ENCODE measurements around the gene PLCB3. TPM values are rescaled to one million over a fixed set of nuclear protein-coding genes. Genes with fewer than 3 reads are reported as not detected.

The PLCB3 gene
- total RNA-seq, 8 experiments from 2014 or later = 5.6 to 29.5 (median 9.8) TPM

DNA sequence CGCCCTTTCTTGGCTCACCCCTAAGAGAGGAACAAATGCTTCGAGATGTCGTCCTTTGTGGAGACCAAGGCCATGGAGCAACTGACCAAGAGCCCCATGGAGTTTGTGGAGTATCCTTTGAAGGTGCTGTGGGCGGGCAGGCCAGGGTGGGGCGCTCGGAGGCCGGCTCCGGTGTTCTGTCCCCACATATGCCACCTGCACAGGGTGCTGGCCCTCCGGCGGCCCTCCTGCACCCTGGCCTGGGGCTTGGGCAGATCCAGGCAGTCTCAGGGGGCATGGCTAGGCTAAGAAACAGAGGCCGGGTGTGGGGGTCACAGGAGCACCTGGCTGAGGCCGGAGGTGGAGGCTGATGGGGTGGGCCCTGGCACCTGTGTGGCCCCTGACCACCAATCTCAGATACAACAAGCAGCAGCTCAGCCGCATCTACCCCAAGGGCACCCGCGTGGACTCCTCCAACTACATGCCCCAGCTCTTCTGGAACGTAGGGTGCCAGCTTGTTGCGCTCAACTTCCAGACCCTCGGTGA lies 10.3 kb downstream of the PLCB3 start:
- no peak for ATAC-seq (replicated peaks in 6 of 8)
- peaks cover 22 to 24% of the 10 kb centered on the region in 2 donors for H3K4me1 ChIP-seq (replicated peaks in 1 of 2)
- in situ Hi-C loops (cut with MboI; ENCODE audit: low pct_unique_long_range_greater_than_20kb in 2 of 9, low sequenced_read_pairs in 9 of 9, unreplicated experiment in 9 of 9) = no loop called here
- no peak overlapping the region for H3K27ac ChIP-seq
- 81 to 98% (median 87%) methylated on average over 3 to 8 of the region's 18 CpGs; no CpG with 5 or more reads in 7 of the 10 experiments for WGBS, 10 experiments
- H3K4me3 ChIP-seq = no peak overlapping the region

DNA sequence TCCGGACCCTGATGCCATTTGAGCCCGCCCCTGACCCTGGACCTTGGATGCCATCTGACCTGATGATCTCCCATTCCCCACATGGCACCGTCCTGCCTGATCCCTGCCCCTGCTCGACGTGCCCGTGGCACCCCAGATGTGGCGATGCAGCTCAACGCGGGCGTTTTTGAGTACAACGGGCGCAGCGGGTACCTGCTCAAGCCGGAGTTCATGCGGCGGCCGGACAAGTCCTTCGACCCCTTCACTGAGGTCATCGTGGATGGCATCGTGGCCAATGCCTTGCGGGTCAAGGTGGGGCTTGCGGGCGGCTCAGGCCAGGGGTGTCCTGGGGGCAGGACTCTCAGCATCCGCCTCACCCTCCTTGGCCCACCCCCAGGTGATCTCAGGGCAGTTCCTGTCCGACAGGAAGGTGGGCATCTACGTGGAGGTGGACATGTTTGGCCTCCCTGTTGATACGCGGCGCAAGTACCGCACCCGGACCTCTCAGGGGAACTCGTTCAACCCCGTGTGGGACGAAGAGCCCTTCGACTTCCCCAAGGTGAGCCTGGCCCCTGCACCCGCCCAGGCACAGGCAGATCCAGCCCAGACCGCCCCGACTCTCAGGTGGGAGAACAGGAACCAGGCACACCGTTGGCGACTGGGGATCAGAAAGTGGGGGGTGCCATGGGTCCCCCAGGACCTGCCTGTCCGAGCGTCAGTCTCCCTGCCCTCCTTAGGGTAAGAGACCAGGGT lies 11.1 kb downstream of the PLCB3 start:
- Histone ChIP-seq H3K4me1 (replicated peaks in 1 of 2) (peaks cover 22 to 24% of the 10 kb centered on the region in 2 donors), H3K27ac (no peak overlapping the region), H3K4me3 (no peak overlapping the region)
- in situ Hi-C loops (cut with MboI; ENCODE audit: low pct_unique_long_range_greater_than_20kb in 2 of 9, low sequenced_read_pairs in 9 of 9, unreplicated experiment in 9 of 9) = no loop called here
- ATAC-seq (replicated peaks in 6 of 8) = no peak
- no CpG with 5 or more reads among the region's 42 CpGs for WGBS, 10 experiments

DNA sequence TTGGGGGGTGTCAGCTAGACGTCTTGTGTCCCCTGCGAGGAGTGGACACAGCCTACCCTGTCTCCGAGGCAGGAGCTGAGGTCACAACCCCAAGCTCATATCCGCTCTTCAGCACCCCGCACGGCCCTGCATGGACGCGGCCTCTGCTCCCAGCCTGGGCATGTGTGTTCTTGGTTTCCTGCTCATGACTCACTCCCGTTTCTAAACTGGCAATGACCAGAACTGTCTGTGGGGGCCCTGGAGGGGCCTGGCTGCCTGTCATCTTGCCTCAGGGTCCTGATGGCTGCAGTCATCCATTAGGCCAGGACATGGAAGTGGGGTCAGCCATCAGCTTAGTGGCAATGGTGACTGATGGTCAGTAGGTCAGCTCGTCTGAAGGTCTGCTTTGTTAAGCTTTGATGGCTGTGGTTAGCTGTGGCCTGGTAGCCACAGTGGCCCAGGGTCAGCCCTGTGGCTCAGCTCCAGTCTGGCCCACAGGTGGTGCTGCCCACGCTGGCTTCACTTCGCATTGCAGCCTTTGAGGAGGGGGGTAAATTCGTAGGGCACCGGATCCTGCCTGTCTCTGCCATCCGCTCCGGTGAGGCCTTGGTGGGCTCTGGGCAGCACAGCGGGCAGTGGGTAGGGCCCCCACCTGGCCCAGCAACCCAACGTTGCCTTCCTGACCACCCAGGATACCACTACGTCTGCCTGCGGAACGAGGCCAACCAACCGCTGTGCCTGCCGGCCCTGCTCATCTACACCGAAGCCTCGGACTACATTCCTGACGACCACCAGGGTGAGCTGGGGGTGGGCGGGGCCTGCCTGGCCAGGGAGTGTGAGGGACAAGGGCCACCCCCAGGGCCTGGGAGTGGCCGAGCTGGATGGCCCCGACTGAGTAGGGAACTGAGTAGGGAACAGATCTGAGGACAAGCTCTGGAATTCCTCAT lies 12.0 kb downstream of the PLCB3 start:
- in situ Hi-C loops (cut with MboI; ENCODE audit: low pct_unique_long_range_greater_than_20kb in 2 of 9, low sequenced_read_pairs in 9 of 9, unreplicated experiment in 9 of 9) = no loop called here
- H3K4me1 ChIP-seq (replicated peaks in 1 of 2) = peaks cover 22 to 24% of the 10 kb centered on the region in 2 donors
- peak in 5 of 8 experiments; percentile 14 to 65 (median 31) for ATAC-seq (replicated peaks in 6 of 8)
- WGBS, 10 experiments = 40 to 82% (median 80%) methylated on average over 1 to 7 of the region's 29 CpGs; no CpG with 5 or more reads in 5 of the 10 experiments
- H3K4me3 ChIP-seq = no peak overlapping the region
- H3K27ac ChIP-seq = peak overlapping the region; percentile 77 to 80

DNA sequence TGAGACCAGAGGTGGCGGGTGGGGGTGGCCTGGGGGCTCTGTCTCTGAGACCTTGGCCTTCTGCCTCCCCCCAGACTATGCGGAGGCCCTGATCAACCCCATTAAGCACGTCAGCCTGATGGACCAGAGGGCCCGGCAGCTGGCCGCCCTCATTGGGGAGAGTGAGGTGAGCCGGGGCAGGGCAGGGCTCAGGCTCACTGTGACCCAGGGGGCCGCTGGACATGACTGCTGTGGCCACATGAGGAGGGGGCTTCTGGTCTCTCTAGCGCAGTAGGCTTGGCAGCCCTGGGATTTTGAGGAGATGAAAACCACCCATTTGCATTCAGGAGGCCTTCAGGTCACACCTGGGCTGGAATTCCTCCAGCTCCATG lies 12.6 kb downstream of the PLCB3 start:
- in situ Hi-C loops (cut with MboI; ENCODE audit: low pct_unique_long_range_greater_than_20kb in 2 of 9, low sequenced_read_pairs in 9 of 9, unreplicated experiment in 9 of 9) = no loop called here
- WGBS, 10 experiments = 60 to 83% methylated on average over 2 of the region's 8 CpGs; no CpG with 5 or more reads in 8 of the 10 experiments
- H3K4me1 ChIP-seq (replicated peaks in 1 of 2) = peaks cover 26 to 31% of the 10 kb centered on the region in 2 donors
- ATAC-seq (replicated peaks in 6 of 8) = peak in 2 of 8 experiments; percentile 0 to 1
- no peak overlapping the region for H3K4me3 ChIP-seq
- H3K27ac ChIP-seq = peak overlapping the region; percentile 77 to 80

DNA sequence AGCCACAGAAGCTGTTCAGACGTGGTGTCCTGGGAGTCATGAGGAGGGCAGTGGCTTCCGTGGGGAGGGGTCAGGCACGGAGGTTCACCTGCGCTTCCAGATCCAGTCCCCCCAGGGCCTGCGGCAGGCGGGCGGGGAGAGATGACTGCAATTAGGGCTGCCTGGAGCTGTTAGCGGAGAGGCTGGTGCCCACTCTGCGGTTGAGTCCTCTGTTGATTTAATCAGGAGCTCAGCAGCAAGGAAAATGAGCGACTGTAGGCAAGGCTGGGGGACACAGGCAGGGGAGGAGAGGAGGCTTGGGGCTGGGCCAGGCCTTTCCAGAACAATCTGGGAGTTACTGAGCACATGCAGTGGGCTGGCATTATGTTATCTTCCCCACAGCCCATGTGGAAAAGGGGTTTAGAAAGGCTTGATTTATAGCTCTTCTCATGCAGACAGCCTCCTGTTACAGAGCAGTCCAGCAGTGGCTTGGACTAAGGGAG lies 13.1 kb downstream of the PLCB3 start:
- in situ Hi-C loops (cut with MboI; ENCODE audit: low pct_unique_long_range_greater_than_20kb in 2 of 9, low sequenced_read_pairs in 9 of 9, unreplicated experiment in 9 of 9) = no loop called here
- peak overlapping the region; percentile 77 to 80 for H3K27ac ChIP-seq
- ATAC-seq (replicated peaks in 6 of 8) = peak in 5 of 8 experiments; percentile 24 to 51 (median 41)
- H3K4me3 ChIP-seq = no peak overlapping the region
- WGBS, 10 experiments = 85% methylated on average over 4 of the region's 10 CpGs; no CpG with 5 or more reads in 9 of the 10 experiments
- peaks cover 26 to 31% of the 10 kb centered on the region in 2 donors for H3K4me1 ChIP-seq (replicated peaks in 1 of 2)

DNA sequence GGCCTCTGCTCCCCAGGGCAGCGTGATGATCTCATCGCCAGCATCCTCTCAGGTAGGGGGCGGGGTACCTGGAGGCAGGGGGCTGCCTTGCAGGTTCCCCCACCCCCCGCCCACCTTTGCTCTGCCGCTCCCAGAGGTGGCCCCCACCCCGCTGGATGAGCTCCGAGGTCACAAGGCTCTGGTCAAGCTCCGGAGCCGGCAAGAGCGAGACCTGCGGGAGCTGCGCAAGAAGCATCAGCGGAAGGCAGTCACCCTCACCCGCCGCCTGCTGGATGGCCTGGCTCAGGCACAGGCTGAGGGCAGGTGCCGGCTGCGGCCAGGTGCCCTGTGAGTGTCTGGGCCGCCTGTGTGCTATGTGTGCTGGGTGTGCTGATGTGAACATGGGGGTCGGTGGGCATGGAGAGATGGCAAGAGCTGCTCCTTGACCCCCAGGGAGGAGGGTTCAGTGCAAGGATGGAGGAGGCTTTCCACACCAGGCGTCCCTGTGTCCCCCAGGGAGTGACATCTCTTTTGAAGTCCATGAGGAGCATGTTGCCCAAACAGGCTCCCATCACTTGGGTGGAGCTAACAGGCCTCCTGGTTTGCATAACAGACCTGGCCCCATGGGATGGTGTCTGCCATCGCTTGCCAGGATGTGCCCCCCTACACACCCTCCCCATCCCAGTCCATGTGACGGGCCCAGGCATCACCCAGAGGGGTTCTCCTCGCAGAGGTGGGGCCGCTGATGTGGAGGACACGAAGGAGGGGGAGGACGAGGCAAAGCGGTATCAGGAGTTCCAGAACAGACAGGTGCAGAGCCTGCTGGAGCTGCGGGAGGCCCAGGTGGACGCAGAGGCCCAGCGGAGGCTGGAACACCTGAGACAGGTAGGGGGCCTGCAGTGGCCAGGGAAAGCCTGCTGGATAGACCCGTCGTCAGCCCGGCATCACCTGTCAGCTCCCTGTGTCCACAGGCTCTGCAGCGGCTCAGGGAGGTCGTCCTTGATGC lies 14.1 kb downstream of the PLCB3 start:
- in situ Hi-C loops (cut with MboI; ENCODE audit: low pct_unique_long_range_greater_than_20kb in 2 of 9, low sequenced_read_pairs in 9 of 9, unreplicated experiment in 9 of 9) = no loop called here
- Histone ChIP-seq H3K27ac (peak overlapping the region; percentile 77 to 80), H3K4me3 (no peak overlapping the region), H3K4me1 (replicated peaks in 1 of 2) (peaks cover 26 to 31% of the 10 kb centered on the region in 2 donors)
- 20 to 95% (median 82%) methylated on average over 1 to 10 of the region's 35 CpGs; no CpG with 5 or more reads in 6 of the 10 experiments for WGBS, 10 experiments
- no peak for ATAC-seq (replicated peaks in 6 of 8)

DNA sequence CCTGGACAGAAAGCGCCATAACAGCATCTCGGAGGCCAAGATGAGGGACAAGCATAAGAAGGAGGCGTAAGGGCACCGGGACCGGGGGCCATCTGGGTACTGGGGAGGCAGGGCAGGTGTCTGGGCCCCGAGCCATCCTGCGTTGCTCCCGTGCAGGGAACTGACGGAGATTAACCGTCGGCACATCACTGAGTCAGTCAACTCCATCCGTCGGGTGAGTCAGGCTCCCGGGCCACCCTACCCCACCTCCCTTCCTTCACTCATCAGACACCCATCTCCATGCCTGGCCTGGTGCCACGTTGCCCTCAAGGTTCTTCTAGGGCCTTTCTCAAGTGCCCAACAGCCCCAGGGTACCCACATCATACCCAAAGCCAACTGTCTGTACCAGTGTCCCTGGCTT lies 15.0 kb downstream of the PLCB3 start:
- Histone ChIP-seq H3K4me3 (no peak overlapping the region), H3K27ac (no peak overlapping the region), H3K4me1 (replicated peaks in 1 of 2) (peaks cover 26 to 31% of the 10 kb centered on the region in 2 donors)
- no peak for ATAC-seq (replicated peaks in 6 of 8)
- WGBS, 10 experiments = 67 to 100% (median 100%) methylated on average over 1 to 3 of the region's 15 CpGs; no CpG with 5 or more reads in 7 of the 10 experiments
- in situ Hi-C loops (cut with MboI; ENCODE audit: low pct_unique_long_range_greater_than_20kb in 2 of 9, low sequenced_read_pairs in 9 of 9, unreplicated experiment in 9 of 9) = no loop called here

DNA sequence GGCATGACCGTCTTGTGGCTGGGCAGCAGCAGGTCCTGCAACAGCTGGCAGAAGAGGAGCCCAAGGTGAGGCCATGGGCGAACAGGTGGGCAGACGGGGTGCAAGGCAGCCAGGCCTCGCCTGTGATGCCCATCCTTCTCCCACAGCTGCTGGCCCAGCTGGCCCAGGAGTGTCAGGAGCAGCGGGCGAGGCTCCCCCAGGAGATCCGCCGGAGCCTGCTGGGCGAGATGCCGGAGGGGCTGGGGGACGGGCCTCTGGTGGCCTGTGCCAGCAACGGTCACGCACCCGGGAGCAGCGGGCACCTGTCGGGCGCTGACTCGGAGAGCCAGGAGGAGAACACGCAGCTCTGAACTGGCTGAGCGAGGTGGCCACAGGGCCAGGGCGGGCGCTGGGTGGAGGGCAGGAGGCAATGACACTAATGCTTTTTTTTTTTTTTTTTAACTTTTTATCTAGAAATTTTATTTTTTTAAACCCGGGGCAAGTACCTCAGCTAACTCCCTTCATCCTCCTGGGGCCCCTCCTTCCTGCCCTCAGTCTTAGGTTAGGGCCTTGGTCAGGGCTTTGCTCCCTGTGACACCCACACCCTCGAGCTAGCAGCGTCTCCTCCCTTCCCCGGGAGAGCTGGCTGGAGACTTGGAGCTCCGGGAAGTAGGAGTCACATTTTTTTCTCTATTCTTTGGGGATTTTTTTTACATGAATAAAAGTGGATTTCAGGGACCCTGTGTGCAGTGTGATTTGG lies 16.0 kb downstream of the PLCB3 start:
- 43 to 100% (median 89%) methylated on average over 2 to 15 of the region's 27 CpGs; no CpG with 5 or more reads in 3 of the 10 experiments for whole genome bisulfite sequencing, 10 experiments
- Histone ChIP-seq H3K27ac (peak overlapping the region in 1 of 2 donors; percentile 9), H3K4me3 (no peak overlapping the region), H3K4me1 (replicated peaks in 1 of 2) (peaks cover 33 to 38% of the 10 kb centered on the region in 2 donors)
- in situ Hi-C loops (cut with MboI; ENCODE audit: low pct_unique_long_range_greater_than_20kb in 2 of 9, low sequenced_read_pairs in 9 of 9, unreplicated experiment in 9 of 9) = no loop called here
- peak in 2 of 8 experiments; percentile 1 to 2 for ATAC-seq (replicated peaks in 6 of 8)

DNA sequence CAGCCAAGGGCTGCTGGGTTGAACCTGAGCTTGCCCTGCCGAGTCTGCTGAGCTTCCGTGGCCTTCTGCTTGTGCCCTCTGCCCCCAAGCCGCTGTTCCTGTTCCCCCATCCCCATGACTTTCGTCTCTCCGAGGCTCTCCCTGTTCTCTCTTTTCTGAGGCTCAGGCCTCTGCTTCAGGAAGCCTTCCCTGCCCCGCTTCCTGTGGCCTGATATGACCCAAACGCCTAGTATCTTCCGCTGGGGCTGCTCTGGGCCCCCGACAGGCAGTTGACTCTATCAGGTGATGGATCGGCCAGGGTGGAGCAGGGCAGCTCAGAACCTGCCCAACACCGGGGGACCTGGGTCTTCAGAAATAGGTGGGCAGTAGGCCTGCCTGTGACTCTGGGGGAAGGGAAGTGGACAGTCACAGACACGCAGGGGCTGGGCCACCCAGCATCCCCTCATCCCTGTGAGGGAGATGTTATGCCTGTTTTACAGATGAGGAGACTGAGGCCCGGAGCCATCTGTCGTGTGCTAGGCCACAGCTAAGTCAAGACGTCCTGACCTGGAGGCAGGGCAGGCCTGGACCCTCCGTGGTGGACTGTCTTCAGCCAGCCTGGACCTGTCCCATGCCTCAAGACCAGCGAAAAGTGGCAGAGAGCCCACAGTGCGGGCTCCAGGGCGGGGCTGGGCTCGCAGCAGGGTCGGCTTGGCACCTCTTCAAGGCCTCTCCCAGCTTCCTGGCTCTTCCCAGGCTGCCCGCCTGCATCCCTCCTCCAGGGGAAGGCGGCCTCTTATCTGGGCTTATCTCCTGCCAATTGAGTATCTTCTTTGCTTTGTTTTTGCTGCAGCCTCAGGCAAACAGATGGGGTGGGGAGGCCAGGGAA lies 16.9 kb downstream of the PLCB3 start:
- WGBS, 10 experiments = 0 to 85% (median 61%) methylated on average over 1 to 8 of the region's 23 CpGs; no CpG with 5 or more reads in 5 of the 10 experiments
- Histone ChIP-seq H3K4me3 (peak overlapping the region; percentile 39 to 65 (median 55)), H3K4me1 (replicated peaks in 1 of 2) (peaks cover 32 to 36% of the 10 kb centered on the region in 2 donors), H3K27ac (peak overlapping the region; percentile 75 to 86)
- in situ Hi-C loops (cut with MboI; ENCODE audit: low pct_unique_long_range_greater_than_20kb in 2 of 9, low sequenced_read_pairs in 9 of 9, unreplicated experiment in 9 of 9) = no loop called here
- peak in 3 of 8 experiments; percentile 1 to 3 (median 3) for ATAC-seq (replicated peaks in 6 of 8)

DNA sequence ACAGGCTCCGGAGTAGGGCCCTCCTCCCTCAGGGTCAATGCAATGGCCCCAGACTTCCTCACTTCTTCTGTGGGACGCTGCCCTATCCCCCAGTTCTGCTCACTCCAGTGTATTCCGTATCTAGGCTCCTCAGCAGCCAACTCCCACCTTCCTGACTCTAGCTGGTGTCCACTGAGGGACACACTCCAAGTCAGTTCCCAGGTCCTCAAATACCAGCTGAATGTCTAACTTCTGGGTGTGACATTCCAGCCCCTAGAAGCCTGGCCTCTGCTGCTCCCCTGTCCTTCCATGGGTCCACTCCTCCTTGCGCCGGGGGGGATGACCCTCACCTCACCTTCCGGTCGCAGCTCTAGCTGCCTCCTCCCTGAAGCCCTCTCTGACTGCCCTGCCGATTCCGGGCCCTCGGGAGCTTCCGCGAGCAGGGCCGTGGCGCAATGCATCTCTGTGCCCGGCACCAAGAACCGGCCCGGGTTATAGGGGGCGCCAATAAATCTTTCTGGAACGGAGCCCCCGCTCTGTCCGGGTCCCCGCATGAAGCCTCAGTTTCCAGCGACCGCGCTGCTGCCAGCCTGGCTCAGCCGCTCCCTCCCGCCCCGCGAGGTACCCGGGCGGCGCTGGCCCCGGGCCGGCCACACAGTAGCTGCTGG lies 17.7 kb downstream of the PLCB3 start:
- peak in 7 of 8 experiments; percentile 0 to 15 (median 4) for ATAC-seq (replicated peaks in 6 of 8)
- Histone ChIP-seq H3K4me1 (replicated peaks in 1 of 2) (peaks cover 24 to 28% of the 10 kb centered on the region in 2 donors), H3K4me3 (peak overlapping the region; percentile 39 to 65 (median 55)), H3K27ac (peak overlapping the region; percentile 75 to 86)
- in situ Hi-C loops (cut with MboI; ENCODE audit: low pct_unique_long_range_greater_than_20kb in 2 of 9, low sequenced_read_pairs in 9 of 9, unreplicated experiment in 9 of 9) = no loop called here
- WGBS, 10 experiments = 0 to 20% (median 0%) methylated on average over 1 to 13 of the region's 34 CpGs; no CpG with 5 or more reads in 6 of the 10 experiments
